Mesendoderm (in vitro differentiated cells): ENCODE results near the gene ALG14.
"Not testable (repeated sequence)": the region's sequence is repeated elsewhere in the genome, so short reads cannot be mapped to it uniquely, and the experiment has no call there.

Source experiments
- DNase-seq: peaks from one replicate; pipeline ENCODE4 v3.0.0; 2013
- H2AK5ac ChIP-seq: 2 replicates; pipeline ENCODE4 v1.6.1; 2013; ENCODE audit warnings: low read length, inconsistent platforms
- H2BK120ac ChIP-seq: 2 replicates; pipeline ENCODE4 v1.6.1; 2013; ENCODE audit warnings: low read depth, mild to moderate bottlenecking, low read length, moderate library complexity, mixed read lengths
- H2BK15ac ChIP-seq: replicated peaks from 2 replicates; pipeline ENCODE4 v1.6.1; 2013; ENCODE audit warnings: low read depth, mild to moderate bottlenecking, moderate library complexity
- H2BK5ac ChIP-seq: 2 replicates; pipeline ENCODE4 v1.6.1; 2013; ENCODE audit warnings: low read length, inconsistent platforms
- H3K18ac ChIP-seq: 2 replicates; pipeline ENCODE4 v1.6.1; 2013; ENCODE audit warnings: mild to moderate bottlenecking, low read length, mixed read lengths
- H3K23ac ChIP-seq: one replicate; pipeline ENCODE4 v1.6.1; 2013; ENCODE audit warnings: low read length
- H3K27ac ChIP-seq: 2 replicates; pipeline ENCODE4 v1.5.1; 2013; ENCODE audit warnings: low read depth, mild to moderate bottlenecking, inconsistent platforms, low read length, moderate library complexity
- H3K27me3 ChIP-seq: 2 replicates; pipeline ENCODE4 v1.6.1; 2013; ENCODE audit warnings: low read length, control low read depth, mild to moderate bottlenecking, inconsistent platforms; ENCODE audit not compliant: insufficient read depth, poor library complexity
- H3K36me3 ChIP-seq: 2 replicates; pipeline ENCODE4 v1.6.1; 2013; ENCODE audit warnings: low read length, inconsistent platforms; ENCODE audit not compliant: control insufficient read depth, insufficient read depth
- H3K4ac ChIP-seq: one replicate; pipeline ENCODE4 v1.6.1; 2013; ENCODE audit warnings: low read depth, mild to moderate bottlenecking, low read length, moderate library complexity
- H3K4me1 ChIP-seq: 2 replicates; pipeline ENCODE4 v1.6.1; 2013; ENCODE audit warnings: low read depth, low read length, inconsistent platforms; ENCODE audit not compliant: control insufficient read depth
- H3K4me2 ChIP-seq: 2 replicates; pipeline ENCODE4 v1.6.1; 2013; ENCODE audit warnings: low read length
- H3K4me3 ChIP-seq: 2 replicates; pipeline ENCODE4 v1.5.1; 2013; ENCODE audit warnings: mild to moderate bottlenecking, low read length
- H3K56ac ChIP-seq: one replicate; pipeline ENCODE4 v1.6.1; 2013; ENCODE audit warnings: low read length
- H3K79me1 ChIP-seq: 2 replicates; pipeline ENCODE4 v1.6.1; 2013; ENCODE audit warnings: low read length, inconsistent platforms
- H3K79me2 ChIP-seq: 2 replicates; pipeline ENCODE4 v1.6.1; 2013; ENCODE audit warnings: mild to moderate bottlenecking, low read length; ENCODE audit not compliant: control insufficient read depth, insufficient read depth
- H3K9ac ChIP-seq: 2 replicates; pipeline ENCODE4 v1.6.1; 2013; ENCODE audit warnings: low read length, inconsistent platforms
- H4K5ac ChIP-seq: one replicate; pipeline ENCODE4 v1.6.1; 2013; ENCODE audit warnings: low read length
- H4K8ac ChIP-seq: one replicate; pipeline ENCODE4 v1.6.1; 2013; ENCODE audit warnings: low read depth, mild to moderate bottlenecking, control low read depth, low read length, moderate library complexity
- WGBS: extraction: QIAGEN DNeasy Blood & Tissue Kit; methylation state at CpG from one replicate; pipeline ENCODE4 v1.1.7; 2013; ENCODE audit warnings: low lambda C conversion rate, missing lambda C conversion rate; ENCODE audit not compliant: insufficient coverage; ENCODE audit errors: extremely low coverage; 5-methylcytosine and 5-hydroxymethylcytosine counted together

ALG14 gene

GRCh38 chr1:95061445-95062006 lies 11.2 kb downstream of the ALG14 start:
- H3K23ac ChIP-seq, result no peak overlapping the region
- H2AK5ac ChIP-seq, result no peak overlapping the region
- no peak overlapping the region for H3K4ac ChIP-seq
- no CpG with 5 or more reads among the region's 3 CpGs for WGBS
- H3K27me3 ChIP-seq, result no peaks in the 10 kb centered on the region
- H3K27ac ChIP-seq, result no peak overlapping the region
- H3K36me3 ChIP-seq, result no peaks in the 10 kb centered on the region
- H3K79me1 ChIP-seq, result no peaks in the 10 kb centered on the region
- no peak overlapping the region for H3K4me3 ChIP-seq
- no peak overlapping the region for H3K4me2 ChIP-seq
- H4K5ac ChIP-seq, result no peak overlapping the region
- no peak overlapping the region for H2BK120ac ChIP-seq
- no peak overlapping the region for H3K9ac ChIP-seq
- no peaks in the 10 kb centered on the region for H3K4me1 ChIP-seq
- H3K56ac ChIP-seq, result no peak overlapping the region
- no peak overlapping the region for H3K18ac ChIP-seq
- peak; percentile 41 for DNase-seq
- H2BK5ac ChIP-seq, result no peak overlapping the region
- no peak overlapping the region for H4K8ac ChIP-seq
- H2BK15ac ChIP-seq, result no peak overlapping the region
- H3K79me2 ChIP-seq, result no peaks in the 10 kb centered on the region

- Histone ChIP-seq H3K36me3 (no peaks in the 10 kb centered on the region), H3K9ac (no peak overlapping the region), H2AK5ac (no peak overlapping the region), H2BK120ac (no peak overlapping the region), H3K4me2 (no peak overlapping the region), H3K4me1 (no peaks in the 10 kb centered on the region), H3K79me2 (no peaks in the 10 kb centered on the region), H4K8ac (no peak overlapping the region), H3K56ac (no peak overlapping the region), H3K23ac (no peak overlapping the region), H3K79me1 (no peaks in the 10 kb centered on the region), H4K5ac (no peak overlapping the region), H2BK15ac (no peak overlapping the region), H3K27ac (no peak overlapping the region), H3K4me3 (no peak overlapping the region), H2BK5ac (no peak overlapping the region), H3K27me3 (no peaks in the 10 kb centered on the region), H3K4ac (no peak overlapping the region), H3K18ac (no peak overlapping the region)
- WGBS, result no CpG with 5 or more reads among the region's 9 CpGs
- DNase-seq, result no peak
Observed at GRCh38 chr1:95058974-95059373, 13.8 kb downstream of the ALG14 start.

DNA sequence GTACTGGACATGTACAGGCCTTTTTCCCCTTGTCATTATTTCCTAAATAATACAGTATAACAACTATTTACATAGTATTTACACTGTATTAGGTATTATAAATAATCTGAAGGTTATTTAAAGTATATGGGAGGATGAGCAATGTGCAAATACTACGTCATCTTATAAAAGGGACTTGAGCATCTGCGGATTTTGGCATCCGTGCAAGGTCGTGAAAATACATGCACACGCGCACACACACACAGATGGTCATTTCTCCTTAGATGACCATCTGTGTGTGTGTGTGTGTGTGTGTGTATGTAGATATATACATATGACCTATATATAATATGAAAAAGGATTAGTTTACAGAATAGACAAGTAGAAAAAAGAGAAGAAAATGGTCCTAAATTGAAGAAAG lies 15.4 kb downstream of the ALG14 start:
- H3K23ac ChIP-seq, result no peak overlapping the region
- no peak overlapping the region for H4K5ac ChIP-seq
- H3K36me3 ChIP-seq, result no peaks in the 10 kb centered on the region
- H3K56ac ChIP-seq, result no peak overlapping the region
- H2BK120ac ChIP-seq, result no peak overlapping the region
- H3K4me3 ChIP-seq, result no peak overlapping the region
- no peak overlapping the region for H3K18ac ChIP-seq
- H2BK15ac ChIP-seq, result no peak overlapping the region
- no peak overlapping the region for H3K9ac ChIP-seq
- no peaks in the 10 kb centered on the region for H3K27me3 ChIP-seq
- no peaks in the 10 kb centered on the region for H3K79me1 ChIP-seq
- H2BK5ac ChIP-seq, result no peak overlapping the region
- WGBS, result no CpG with 5 or more reads among the region's 6 CpGs
- H3K4me1 ChIP-seq, result no peaks in the 10 kb centered on the region
- H4K8ac ChIP-seq, result no peak overlapping the region
- H3K4ac ChIP-seq, result no peak overlapping the region
- no peaks in the 10 kb centered on the region for H3K79me2 ChIP-seq
- no peak overlapping the region for H3K4me2 ChIP-seq
- DNase-seq, result no peak
- no peak overlapping the region for H2AK5ac ChIP-seq
- no peak overlapping the region for H3K27ac ChIP-seq

GRCh38 chr1:95049935-95050334 lies 22.8 kb downstream of the ALG14 start:
- no CpG with 5 or more reads among the region's 5 CpGs for WGBS
- Histone ChIP-seq H3K4me3 (no peak overlapping the region), H3K79me1 (no peaks in the 10 kb centered on the region), H2BK15ac (no peak overlapping the region), H3K4me1 (no peaks in the 10 kb centered on the region), H3K23ac (no peak overlapping the region), H3K27me3 (no peaks in the 10 kb centered on the region), H3K18ac (no peak overlapping the region), H2BK120ac (no peak overlapping the region), H4K5ac (no peak overlapping the region), H3K4ac (no peak overlapping the region), H2AK5ac (no peak overlapping the region), H3K4me2 (no peak overlapping the region), H4K8ac (no peak overlapping the region), H3K79me2 (no peaks in the 10 kb centered on the region), H3K9ac (no peak overlapping the region), H3K56ac (no peak overlapping the region), H3K36me3 (no peaks in the 10 kb centered on the region), H2BK5ac (no peak overlapping the region), H3K27ac (no peak overlapping the region)
- no peak for DNase-seq

- no peak overlapping the region for H2BK15ac ChIP-seq
- no peak overlapping the region for H2BK5ac ChIP-seq
- no peaks in the 10 kb centered on the region for H3K4me1 ChIP-seq
- H3K79me2 ChIP-seq, result no peaks in the 10 kb centered on the region
- H3K27ac ChIP-seq, result no peak overlapping the region
- H3K79me1 ChIP-seq, result no peaks in the 10 kb centered on the region
- no peak overlapping the region for H2AK5ac ChIP-seq
- H3K23ac ChIP-seq, result no peak overlapping the region
- H3K27me3 ChIP-seq, result no peaks in the 10 kb centered on the region
- H2BK120ac ChIP-seq, result no peak overlapping the region
- H3K18ac ChIP-seq, result no peak overlapping the region
- no peaks in the 10 kb centered on the region for H3K36me3 ChIP-seq
- no peak overlapping the region for H3K56ac ChIP-seq
- H3K4me3 ChIP-seq, result no peak overlapping the region
- no peak for DNase-seq
- WGBS, result no CpG with 5 or more reads among the region's 3 CpGs
- H3K9ac ChIP-seq, result no peak overlapping the region
- H4K5ac ChIP-seq, result no peak overlapping the region
- no peak overlapping the region for H4K8ac ChIP-seq
- no peak overlapping the region for H3K4me2 ChIP-seq
- H3K4ac ChIP-seq, result no peak overlapping the region
Observed at GRCh38 chr1:95048317-95048716, 24.4 kb downstream of the ALG14 start.

DNA sequence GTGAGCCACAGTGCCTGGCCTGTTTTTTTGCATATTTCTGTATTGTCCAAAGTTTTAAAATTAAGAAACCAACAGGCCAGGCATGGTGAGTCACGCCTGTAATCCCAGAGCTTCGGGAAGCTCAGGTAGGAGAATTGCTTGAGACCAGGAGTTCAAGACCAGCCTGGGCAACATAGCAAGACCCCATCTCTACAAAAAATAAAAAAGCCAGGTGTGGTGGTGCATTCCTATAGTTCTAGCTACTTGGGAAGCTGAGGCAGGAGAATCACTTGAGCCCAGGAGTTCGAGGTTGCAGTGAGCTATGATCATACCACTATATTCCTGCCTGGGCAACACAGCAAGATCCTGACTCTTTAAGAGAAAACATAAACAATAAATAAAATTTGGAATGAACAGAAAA lies 25.1 kb downstream of the ALG14 start:
- not testable (repeated sequence) for H2BK15ac ChIP-seq, H4K8ac ChIP-seq, H3K27me3 ChIP-seq, H3K56ac ChIP-seq, H3K18ac ChIP-seq, H3K23ac ChIP-seq, H3K36me3 ChIP-seq, H3K4me1 ChIP-seq, H3K4me2 ChIP-seq, H3K4me3 ChIP-seq, H3K79me1 ChIP-seq, H3K27ac ChIP-seq, DNase-seq, H4K5ac ChIP-seq, H3K9ac ChIP-seq, H2BK120ac ChIP-seq, H3K79me2 ChIP-seq, H2BK5ac ChIP-seq, H3K4ac ChIP-seq, H2AK5ac ChIP-seq
- no CpG with 5 or more reads among the region's 3 CpGs for WGBS
